ENCODE measurements around the gene ALLC. TPM values are rescaled to one million over a fixed set of nuclear protein-coding genes. Genes with fewer than 3 reads are reported as not detected.

The ALLC gene
- total RNA-seq, 2 experiments from 2014 or later, result not detected

DNA sequence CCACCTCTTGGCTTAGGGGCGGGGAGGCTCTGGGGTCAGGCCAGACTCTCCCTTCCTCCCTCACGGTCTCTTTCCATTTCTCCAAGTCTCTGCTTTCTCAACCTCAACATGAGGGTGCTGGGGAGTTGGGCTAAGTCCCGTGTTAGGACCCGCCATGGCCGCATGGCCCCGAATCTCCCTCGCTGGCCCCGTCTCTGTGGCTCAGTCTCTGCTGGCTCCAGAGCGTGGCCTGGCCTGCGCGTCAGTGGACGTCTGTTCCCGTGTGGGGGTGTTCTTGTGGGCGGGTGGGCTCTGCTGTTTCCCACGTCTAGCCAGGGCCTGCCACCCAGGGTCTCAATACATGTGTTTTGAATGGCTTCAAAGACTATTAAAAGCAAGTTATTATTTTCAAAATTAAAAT is 12.4 kb downstream of the ALLC start:
- no peaks in the 10 kb centered on the region for H3K9me3 Mint-ChIP-seq
- no peak for DNase-seq
- intact Hi-C loops (cut with micrococcal nuclease), result no loop called here
- ChIA-PET POLR2A (no interaction called here), CTCF (no interaction called here)
- no peak overlapping the region for H3K27ac Mint-ChIP-seq
- H3K36me3 Mint-ChIP-seq (ENCODE audit: low read depth), result no peaks in the 10 kb centered on the region
- no peak for ATAC-seq
- no peaks in the 10 kb centered on the region for H3K4me1 Mint-ChIP-seq (ENCODE audit: low read depth)
- TF ChIP-seq, protein P1, sequence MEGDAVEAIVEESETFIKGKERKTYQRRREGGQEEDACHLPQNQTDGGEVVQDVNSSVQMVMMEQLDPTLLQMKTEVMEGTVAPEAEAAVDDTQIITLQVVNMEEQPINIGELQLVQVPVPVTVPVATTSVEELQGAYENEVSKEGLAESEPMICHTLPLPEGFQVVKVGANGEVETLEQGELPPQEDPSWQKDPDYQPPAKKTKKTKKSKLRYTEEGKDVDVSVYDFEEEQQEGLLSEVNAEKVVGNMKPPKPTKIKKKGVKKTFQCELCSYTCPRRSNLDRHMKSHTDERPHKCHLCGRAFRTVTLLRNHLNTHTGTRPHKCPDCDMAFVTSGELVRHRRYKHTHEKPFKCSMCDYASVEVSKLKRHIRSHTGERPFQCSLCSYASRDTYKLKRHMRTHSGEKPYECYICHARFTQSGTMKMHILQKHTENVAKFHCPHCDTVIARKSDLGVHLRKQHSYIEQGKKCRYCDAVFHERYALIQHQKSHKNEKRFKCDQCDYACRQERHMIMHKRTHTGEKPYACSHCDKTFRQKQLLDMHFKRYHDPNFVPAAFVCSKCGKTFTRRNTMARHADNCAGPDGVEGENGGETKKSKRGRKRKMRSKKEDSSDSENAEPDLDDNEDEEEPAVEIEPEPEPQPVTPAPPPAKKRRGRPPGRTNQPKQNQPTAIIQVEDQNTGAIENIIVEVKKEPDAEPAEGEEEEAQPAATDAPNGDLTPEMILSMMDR (IDR thresholded peaks at IDR 0.05), result no peak
- H3K27me3 Mint-ChIP-seq, result peaks cover 2% of the 10 kb centered on the region
- H3K4me3 Mint-ChIP-seq, result no peak overlapping the region

DNA sequence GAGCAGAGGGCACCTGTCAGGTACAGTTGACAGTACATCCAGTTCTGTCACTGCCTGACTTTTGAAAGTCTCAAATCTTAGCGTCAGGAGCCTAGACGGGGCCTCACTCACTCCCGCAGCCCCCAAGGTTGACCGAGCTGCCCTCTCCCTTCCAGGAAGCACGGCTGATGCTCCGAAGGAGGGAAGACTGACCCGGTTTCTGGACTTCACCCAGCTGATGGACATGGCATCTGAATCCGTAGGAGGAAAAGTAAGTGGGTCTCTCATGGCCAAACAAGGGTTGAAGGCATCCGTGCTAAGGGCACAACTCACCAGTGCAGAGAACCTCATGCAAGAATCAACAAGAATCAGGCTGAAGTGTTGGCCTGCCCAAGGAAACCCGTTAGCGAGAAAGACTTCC is 12.9 kb downstream of the ALLC start:
- no peaks in the 10 kb centered on the region for H3K9me3 Mint-ChIP-seq
- H3K4me1 Mint-ChIP-seq (ENCODE audit: low read depth), result no peaks in the 10 kb centered on the region
- H3K27me3 Mint-ChIP-seq, result peaks cover 2% of the 10 kb centered on the region
- DNase-seq (no peak), ATAC-seq (no peak)
- intact Hi-C loops (cut with micrococcal nuclease), result no loop called here
- CTCF ChIA-PET, result no interaction called here
- no peaks in the 10 kb centered on the region for H3K36me3 Mint-ChIP-seq (ENCODE audit: low read depth)
- H3K4me3 Mint-ChIP-seq, result no peak overlapping the region
- POLR2A ChIA-PET, result no interaction called here
- TF ChIP-seq, protein P1 (IDR thresholded peaks at IDR 0.05), result no peak
- no peak overlapping the region for H3K27ac Mint-ChIP-seq

DNA sequence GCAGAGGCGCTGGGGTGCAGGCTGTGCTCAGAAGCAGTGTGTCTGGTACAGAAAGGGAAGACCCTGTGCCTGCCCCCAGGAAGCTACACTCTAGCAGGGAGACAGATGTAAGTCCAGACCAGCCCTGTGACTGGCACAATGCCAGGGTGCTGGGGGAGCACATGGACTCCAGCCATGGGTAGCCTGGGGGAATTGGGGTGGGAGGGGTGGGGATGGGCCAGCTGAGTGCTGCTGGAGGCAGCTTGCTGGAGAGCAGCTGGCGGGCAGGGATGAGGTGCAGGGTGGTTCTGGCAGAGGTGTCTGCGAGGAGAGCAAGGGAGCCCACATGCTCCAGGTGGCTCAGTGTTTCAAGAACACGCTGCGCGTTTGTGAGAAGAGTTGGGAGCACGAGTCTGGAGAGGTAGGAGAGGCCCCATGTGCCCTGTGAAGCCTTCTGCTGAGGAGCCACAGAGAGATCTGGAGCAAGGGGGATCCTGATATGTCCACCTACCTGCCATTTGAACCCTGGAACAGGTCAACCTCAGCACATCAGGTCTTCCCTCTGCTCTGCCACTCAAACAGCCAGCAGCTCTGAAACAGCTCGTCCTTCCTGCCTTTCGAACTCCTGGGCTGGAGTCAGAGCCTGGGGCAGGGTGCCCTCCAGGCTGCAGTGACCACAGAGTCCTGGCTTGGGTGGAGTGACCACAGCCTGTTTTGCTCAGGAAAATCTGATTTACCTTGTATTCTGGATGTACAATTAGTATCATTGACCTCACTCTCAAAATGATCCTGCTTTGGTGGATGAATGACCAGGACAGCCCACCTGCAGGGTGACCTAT is 15.1 kb downstream of the ALLC start:
- Mint-ChIP-seq H3K9me3 (no peaks in the 10 kb centered on the region), H3K36me3 (ENCODE audit: low read depth) (no peaks in the 10 kb centered on the region), H3K27me3 (peaks cover 4% of the 10 kb centered on the region), H3K4me3 (no peak overlapping the region), H3K4me1 (ENCODE audit: low read depth) (no peaks in the 10 kb centered on the region), H3K27ac (no peak overlapping the region)
- ATAC-seq (no peak), DNase-seq (no peak)
- TF ChIP-seq, protein P1 (IDR thresholded peaks at IDR 0.05), result no peak
- ChIA-PET CTCF (no interaction called here), POLR2A (no interaction called here)
- intact Hi-C loops (cut with micrococcal nuclease), result no loop called here

DNA sequence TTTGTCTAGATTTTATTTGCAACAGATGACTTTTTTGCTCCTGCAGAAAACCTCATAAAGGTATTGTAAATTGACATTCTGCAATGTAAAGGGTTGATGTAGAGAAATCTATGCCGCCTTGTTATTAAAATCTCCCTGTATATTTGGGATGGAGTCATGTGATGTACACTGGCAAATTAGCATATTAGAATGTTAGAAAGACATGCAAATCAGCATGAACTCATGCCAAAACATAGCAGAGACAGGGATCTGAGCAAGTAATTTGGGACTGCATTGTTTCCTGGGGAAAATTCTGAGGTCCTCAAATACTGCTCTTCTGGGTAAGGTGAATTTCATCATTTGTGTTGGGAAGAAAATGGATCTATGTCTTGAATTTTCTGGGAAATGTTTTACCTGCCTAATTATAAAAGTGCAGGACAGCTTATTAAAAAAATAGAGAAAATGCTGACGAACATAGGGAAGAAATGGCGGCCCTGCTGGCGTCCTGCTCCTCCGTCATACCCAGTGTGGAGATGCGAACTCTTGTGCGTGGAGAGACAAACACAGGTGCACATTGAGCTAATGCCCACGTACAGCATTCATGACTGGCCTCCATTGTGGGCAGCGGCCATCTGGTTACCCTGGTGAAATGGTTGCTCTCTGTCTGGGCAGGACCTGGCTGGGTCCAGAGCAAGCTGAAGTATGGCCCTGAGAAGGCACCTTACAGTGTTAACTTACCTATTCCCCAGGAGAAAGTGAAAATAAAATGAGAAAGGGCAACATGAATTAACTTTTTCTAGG is 16.3 kb downstream of the ALLC start:
- ATAC-seq, result no peak
- DNase-seq, result no peak
- CTCF ChIA-PET, result interaction anchor here (1.2 kb wide), 1 partner anchor 13 kb away, joined by 4 read pairs; no protein-coding TSS in a partner anchor

More for the DNA sequence above, 16.3 kb downstream of the ALLC start:
- intact Hi-C loops (cut with micrococcal nuclease), result no loop called here
- POLR2A ChIA-PET, result no interaction called here
- peaks cover 4% of the 10 kb centered on the region for H3K27me3 Mint-ChIP-seq
- H3K9me3 Mint-ChIP-seq, result no peaks in the 10 kb centered on the region
- no peaks in the 10 kb centered on the region for H3K36me3 Mint-ChIP-seq (ENCODE audit: low read depth)
- no peak overlapping the region for H3K4me3 Mint-ChIP-seq
- H3K4me1 Mint-ChIP-seq (ENCODE audit: low read depth), result no peaks in the 10 kb centered on the region
- TF ChIP-seq, protein P1 (IDR thresholded peaks at IDR 0.05), result no peak
- H3K27ac Mint-ChIP-seq, result no peak overlapping the region
